Spleen (tissue), 11 donors: Measurements from ENCODE around the gene PGRMC2. TPM values are rescaled to one million over a fixed set of nuclear protein-coding genes. Genes with fewer than 3 reads are reported as not detected.

Experiments
- DNase-seq: peaks from one replicate; pipeline ENCODE4 v3.0.0-alpha.2; 2020
- H3K27ac ChIP-seq, 8 donors: fragments of 200-600 bp; sonication (generic) in 7 of 8; 1 replicate in 4 of 8; 2 replicates in 4 of 8; pipeline versions ENCODE4 v1.5.0 to v1.8.0; 2016 to 2021; ENCODE audit warnings: inconsistent platforms in 4 of 8, mild to moderate bottlenecking in 4 of 8, moderate library complexity in 1 of 8
- H3K27me3 ChIP-seq, 7 donors: fragments of 200-600 bp; sonication (generic) in 6 of 7; replicated peaks in 1 of 7; 1 replicate in 4 of 7; 2 replicates in 3 of 7; pipeline versions ENCODE4 v1.5.0 to v1.8.0; 2016 to 2021; ENCODE audit warnings: inconsistent platforms in 3 of 7, mild to moderate bottlenecking in 1 of 7
- H3K36me3 ChIP-seq, 6 donors: fragments of 200-600 bp; sonication (generic) in 5 of 6; 1 replicate in 4 of 6; 2 replicates in 2 of 6; pipeline versions ENCODE4 v1.5.0 to v1.8.0; 2016 to 2021; ENCODE audit warnings: inconsistent platforms in 2 of 6
- H3K4me1 ChIP-seq, 6 donors: fragments of 200-600 bp; sonication (generic) in 5 of 6; 1 replicate in 3 of 6; 2 replicates in 3 of 6; pipeline versions ENCODE4 v1.5.0 to v1.8.0; 2016 to 2021; ENCODE audit warnings: inconsistent platforms in 3 of 6
- H3K4me3 ChIP-seq, 8 donors: fragments of 200-600 bp; sonication (generic) in 7 of 8; 1 replicate in 4 of 8; 2 replicates in 4 of 8; pipeline versions ENCODE4 v1.5.0 to v1.8.0; 2016 to 2021; ENCODE audit warnings: inconsistent platforms in 4 of 8, mild to moderate bottlenecking in 4 of 8, moderate library complexity in 2 of 8
- H3K9me3 ChIP-seq, 8 donors: fragments of 200-600 bp; sonication (generic) in 7 of 8; 1 replicate in 4 of 8; 2 replicates in 4 of 8; pipeline versions ENCODE4 v1.5.0 to v1.8.0; 2016 to 2021; ENCODE audit warnings: inconsistent platforms in 4 of 8
- CTCF ChIP-seq, 11 experiments: fragments of 200-600 bp in 7 of 11; fragments of 450-650 bp in 4 of 11; sonication (generic) in 4 of 11; IDR thresholded peaks in 8 of 11; conservative IDR thresholded peaks in 3 of 11; 1 replicate in 7 of 11; 2 replicates in 4 of 11; pipeline versions ENCODE4 v1.4.0 to v1.8.0; 2016 to 2021; ENCODE audit warnings: antibody characterized with exemption in 11 of 11, inconsistent platforms in 4 of 11, mild to moderate bottlenecking in 1 of 11
- POLR2A ChIP-seq, 3 donors: fragments of 450-650 bp; IDR thresholded peaks; one replicate each; pipeline ENCODE4 v1.5.1; 2017; ENCODE audit warnings: antibody characterized with exemption in 3 of 3, mild to moderate bottlenecking in 1 of 3
- POLR2AphosphoS5 ChIP-seq, 3 donors: sonication (generic); formaldehyde crosslinking; IDR thresholded peaks; one replicate each; pipeline ENCODE4 v1.5.1; 2017; ENCODE audit warnings: antibody characterized with exemption in 3 of 3
- WGBS, 5 donors: extraction: QIAGEN DNeasy Blood & Tissue Kit in 3 of 5; methylation state at CpG; one replicate each; pipeline versions ENCODE4 v1.1.5 to v1.1.7; 2013 to 2018; 5-methylcytosine and 5-hydroxymethylcytosine counted together
- intact Hi-C: fragments of 100-400 bp; cut with DNase I; formaldehyde crosslinking; loops from one replicate; pipeline ENCODE4 v1.15.0; 2023; ENCODE audit warnings: low total_unique reads
- polyA plus RNA-seq, 3 donors: library from polyadenylated mRNA; stranded (reverse); fragments of 200-250 nt; gene quantifications; one replicate each; pipeline ENCODE4 v1.2.1, GENCODE V29; 2013
- total RNA-seq, 7 donors: library from RNA; depleted of rRNA in 3 of 7; stranded (reverse); fragments of >200 nt in 3 of 7; fragmentation: NEBNext Ultra II Directional in 4 of 7; extraction: Animal tissue kit (Norgen Biotek cat#: 25700) in 4 of 7; gene quantifications; one replicate each; pipeline versions ENCODE4 v1.1.0 to v1.2.1, GENCODE V29; 2016 to 2021
- donor health status: healthy with polysubstance abuse.
- donor health status: DM: no; HTN: no; CAD: no; lungs with moderate emphysema.
- donor health status: DM: no; HTN: no; CAD: no.
- donor health status: Bipolar disorder and iron deficiency.
- donor health status: healthy.
- donor health status: DM: no; HTN: no; CAD: no.
- donor health status: DM: yes; HTN: yes; CAD: no.

Gene PGRMC2
- total and polyA plus RNA-seq, 10 donors: 13.8 to 46.8 (median 29.8) TPM

- no peak for DNase-seq
- intact Hi-C loops: no loop called here
- WGBS, 5 donors: 70 to 94% (median 77%) methylated on average over 2 of the region's 2 CpGs
- H3K27me3 ChIP-seq: no peaks in the 10 kb centered on the region
- H3K4me1 ChIP-seq: peaks cover 0 to 44% (median 21%) of the 10 kb centered on the region in 6 donors
- TF ChIP-seq POLR2AphosphoS5 (IDR thresholded peaks at IDR 0.05): no peak
- TF ChIP-seq POLR2A (IDR thresholded peaks at IDR 0.05): no peak
- TF ChIP-seq CTCF (IDR thresholded peaks at IDR 0.05 in 8 of 11, conservative IDR thresholded peaks at IDR 0.05 in 3 of 11): no peak
- H3K27ac ChIP-seq: no peak overlapping the region
- peaks cover 0 to 11% (median 0%) of the 10 kb centered on the region in 6 donors for H3K36me3 ChIP-seq
- H3K4me3 ChIP-seq: no peak overlapping the region
- no peaks in the 10 kb centered on the region for H3K9me3 ChIP-seq
These were observed 7.9 kb downstream of the PGRMC2 start for GRCh38 chr4:128279624-128280225.

GRCh38 chr4:128277856-128278255, 9.8 kb downstream of the PGRMC2 start:
- H3K27me3 ChIP-seq: no peaks in the 10 kb centered on the region
- H3K4me1 ChIP-seq: peaks cover 0 to 32% (median 13%) of the 10 kb centered on the region in 6 donors
- no peak for TF ChIP-seq POLR2AphosphoS5 (IDR thresholded peaks at IDR 0.05)
- TF ChIP-seq CTCF (IDR thresholded peaks at IDR 0.05 in 8 of 11, conservative IDR thresholded peaks at IDR 0.05 in 3 of 11): no peak
- TF ChIP-seq POLR2A (IDR thresholded peaks at IDR 0.05): no peak
- peaks cover 0 to 4% (median 0%) of the 10 kb centered on the region in 6 donors for H3K36me3 ChIP-seq
- intact Hi-C loops: no loop called here
- no peaks in the 10 kb centered on the region for H3K9me3 ChIP-seq
- no peak for DNase-seq
- WGBS, 5 donors: 93 to 98% (median 96%) methylated on average over 3 of the region's 3 CpGs
- H3K27ac ChIP-seq: no peak overlapping the region
- H3K4me3 ChIP-seq: no peak overlapping the region

GRCh38 chr4:128275346-128275745, 12.3 kb downstream of the PGRMC2 start:
- Histone ChIP-seq H3K4me1 (peaks cover 0 to 16% (median 2%) of the 10 kb centered on the region in 6 donors), H3K9me3 (no peaks in the 10 kb centered on the region), H3K27ac (no peak overlapping the region), H3K4me3 (no peak overlapping the region), H3K36me3 (peaks cover 0 to 24% (median 18%) of the 10 kb centered on the region in 6 donors), H3K27me3 (no peaks in the 10 kb centered on the region)
- no peak for DNase-seq
- no peak for TF ChIP-seq POLR2A (IDR thresholded peaks at IDR 0.05)
- TF ChIP-seq POLR2AphosphoS5 (IDR thresholded peaks at IDR 0.05): no peak
- no peak for TF ChIP-seq CTCF (IDR thresholded peaks at IDR 0.05 in 8 of 11, conservative IDR thresholded peaks at IDR 0.05 in 3 of 11)
- intact Hi-C loops: no loop called here

GRCh38 chr4:128271551-128271950, 16.1 kb downstream of the PGRMC2 start:
- no peak overlapping the region for H3K4me3 ChIP-seq
- no peak for TF ChIP-seq CTCF (IDR thresholded peaks at IDR 0.05 in 8 of 11, conservative IDR thresholded peaks at IDR 0.05 in 3 of 11)
- TF ChIP-seq POLR2AphosphoS5 (IDR thresholded peaks at IDR 0.05): no peak
- no peak for TF ChIP-seq POLR2A (IDR thresholded peaks at IDR 0.05)
- H3K27ac ChIP-seq: no peak overlapping the region
- intact Hi-C loops: no loop called here
- no peaks in the 10 kb centered on the region for H3K27me3 ChIP-seq
- peaks cover 0 to 31% (median 24%) of the 10 kb centered on the region in 6 donors for H3K36me3 ChIP-seq
- peaks cover 0 to 3% (median 0%) of the 10 kb centered on the region in 6 donors for H3K4me1 ChIP-seq
- peaks cover 0 to 1% (median 0%) of the 10 kb centered on the region in 8 donors for H3K9me3 ChIP-seq
- whole genome bisulfite sequencing, 5 donors: 83 to 92% (median 88%) methylated on average over 1 of the region's 1 CpG
- no peak for DNase-seq
